ENCODE results near the gene MROH7. TPM values are rescaled to one million over a fixed set of nuclear protein-coding genes. Genes with fewer than 3 reads are reported as not detected.

MROH7 gene
- total and polyA plus RNA-seq, 9 of the 15 experiments (the other 6 are each of a cell fraction or from before 2014, with no cell fraction given): not detected

DNA sequence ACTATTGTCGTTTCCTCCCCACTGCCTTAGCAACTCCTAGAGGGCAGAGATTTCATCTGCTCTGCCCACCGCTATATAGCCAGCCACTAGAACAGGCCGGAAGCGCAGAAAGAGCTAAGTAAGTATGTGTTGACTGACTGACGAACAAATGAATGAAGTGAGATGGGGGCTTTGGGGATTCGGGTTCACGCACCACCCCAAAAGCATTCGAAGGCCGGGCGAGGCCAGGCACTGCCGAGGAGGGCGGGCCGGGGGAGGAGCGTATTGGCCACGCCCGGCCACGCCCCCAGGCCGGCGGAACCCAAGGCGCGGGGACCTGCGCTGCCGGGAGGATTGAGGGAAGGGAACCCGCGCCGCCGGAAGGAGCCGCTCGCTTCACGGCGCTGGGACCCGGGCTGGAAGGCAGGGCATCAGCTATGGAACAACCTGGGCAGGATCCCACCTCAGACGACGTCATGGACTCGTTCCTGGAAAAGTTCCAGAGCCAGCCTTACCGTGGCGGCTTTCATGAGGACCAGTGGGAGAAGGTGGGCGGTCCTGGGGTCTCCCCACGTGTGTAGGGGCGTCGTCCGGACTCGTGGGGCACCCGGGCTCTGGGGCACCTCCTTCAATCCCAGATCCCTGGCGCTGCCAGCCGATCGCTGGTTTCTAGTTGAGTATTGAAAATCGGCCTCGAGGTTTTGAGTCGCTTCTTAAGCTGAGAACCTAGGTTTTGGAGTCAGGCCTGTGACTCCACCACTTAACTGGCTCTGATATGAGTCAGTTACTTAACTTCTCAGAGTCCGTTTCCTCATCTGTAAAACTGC, 74.1 kb downstream of the MROH7 start, which contains the start of gene TTC4 (continued):
- TF ChIP-seq, protein P1, sequence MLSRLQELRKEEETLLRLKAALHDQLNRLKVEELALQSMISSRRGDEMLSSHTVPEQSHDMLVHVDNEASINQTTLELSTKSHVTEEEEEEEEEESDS (CRISPR knock-in tag; IDR thresholded peaks at IDR 0.05): no peak
- TF ChIP-seq OTX1 (CRISPR knock-in tag; IDR thresholded peaks at IDR 0.05) (peak; percentile 64; the same call in 1 of the 2 replicates), TCF7 (IDR thresholded peaks at IDR 0.05; ENCODE audit: borderline replicate concordance) (peak; percentile 46; the same call in 1 of the 2 replicates), KDM4B (IDR thresholded peaks at IDR 0.05; ENCODE audit: borderline replicate concordance in 2 of 2, low read depth in 1 of 2) (peak in 1 of 2 experiments; percentile 98; a peak in 2 of 4 replicates), CEBPG (CRISPR knock-in tag; IDR thresholded peaks at IDR 0.05) (no peak), CEBPG (tag; conservative IDR thresholded peaks at IDR 0.05 in 1 of 2, IDR thresholded peaks at IDR 0.05 in 1 of 2) (no peak), HDGF (IDR thresholded peaks at IDR 0.05) (no peak), MYBL2 (IDR thresholded peaks at IDR 0.05; ENCODE audit: low read depth) (no peak), MYBL2 (CRISPR knock-in tag; IDR thresholded peaks at IDR 0.05; ENCODE audit: borderline replicate concordance) (no peak), NR4A1 (CRISPR knock-in tag; IDR thresholded peaks at IDR 0.05) (no peak), NR4A1 (tag; IDR thresholded peaks at IDR 0.05) (no peak), GATAD2A (IDR thresholded peaks at IDR 0.05) (no peak), SMAD2 (IDR thresholded peaks at IDR 0.05; ENCODE audit: low read depth, low read length) (no peak), SAFB2 (IDR thresholded peaks at IDR 0.05; ENCODE audit: borderline replicate concordance, low read depth, low read length, severe bottlenecking) (no peak), SIN3A (IDR thresholded peaks at IDR 0.05; ENCODE audit: borderline replicate concordance in 2 of 2, control insufficient read depth in 1 of 2, low read depth in 2 of 2, low read length in 2 of 2) (peak; percentile 83 to 93), PYGO2 (tag; IDR thresholded peaks at IDR 0.05) (no peak), POLR2G (IDR thresholded peaks at IDR 0.05; ENCODE audit: low read depth, low read length) (peak; percentile 94), ZNF507 (tag; conservative IDR thresholded peaks at IDR 0.05) (no peak), PHF20 (IDR thresholded peaks at IDR 0.05; ENCODE audit: partially characterized antibody) (peak; percentile 98), SREBF1 (IDR thresholded peaks at IDR 0.05; ENCODE audit: borderline replicate concordance, low read depth, low read length) (peak; percentile 64; the same call in 1 of the 2 replicates), ERF (CRISPR knock-in tag; IDR thresholded peaks at IDR 0.05) (0 out of 2 replicates have a peak, but pooled peaks have one; percentile 58)
- TF ChIP-seq, protein P2, sequence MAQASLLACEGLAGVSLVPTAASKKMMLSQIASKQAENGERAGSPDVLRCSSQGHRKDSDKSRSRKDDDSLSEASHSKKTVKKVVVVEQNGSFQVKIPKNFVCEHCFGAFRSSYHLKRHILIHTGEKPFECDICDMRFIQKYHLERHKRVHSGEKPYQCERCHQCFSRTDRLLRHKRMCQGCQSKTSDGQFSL (CRISPR knock-in tag; IDR thresholded peaks at IDR 0.05): no peak
- TF ChIP-seq, protein P2 (tag; IDR thresholded peaks at IDR 0.05): no peak
- TF ChIP-seq, protein P3, sequence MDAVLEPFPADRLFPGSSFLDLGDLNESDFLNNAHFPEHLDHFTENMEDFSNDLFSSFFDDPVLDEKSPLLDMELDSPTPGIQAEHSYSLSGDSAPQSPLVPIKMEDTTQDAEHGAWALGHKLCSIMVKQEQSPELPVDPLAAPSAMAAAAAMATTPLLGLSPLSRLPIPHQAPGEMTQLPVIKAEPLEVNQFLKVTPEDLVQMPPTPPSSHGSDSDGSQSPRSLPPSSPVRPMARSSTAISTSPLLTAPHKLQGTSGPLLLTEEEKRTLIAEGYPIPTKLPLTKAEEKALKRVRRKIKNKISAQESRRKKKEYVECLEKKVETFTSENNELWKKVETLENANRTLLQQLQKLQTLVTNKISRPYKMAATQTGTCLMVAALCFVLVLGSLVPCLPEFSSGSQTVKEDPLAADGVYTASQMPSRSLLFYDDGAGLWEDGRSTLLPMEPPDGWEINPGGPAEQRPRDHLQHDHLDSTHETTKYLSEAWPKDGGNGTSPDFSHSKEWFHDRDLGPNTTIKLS (IDR thresholded peaks at IDR 0.05; ENCODE audit: borderline replicate concordance, low read depth): peak; percentile 60
- TF ChIP-seq, protein P4, sequence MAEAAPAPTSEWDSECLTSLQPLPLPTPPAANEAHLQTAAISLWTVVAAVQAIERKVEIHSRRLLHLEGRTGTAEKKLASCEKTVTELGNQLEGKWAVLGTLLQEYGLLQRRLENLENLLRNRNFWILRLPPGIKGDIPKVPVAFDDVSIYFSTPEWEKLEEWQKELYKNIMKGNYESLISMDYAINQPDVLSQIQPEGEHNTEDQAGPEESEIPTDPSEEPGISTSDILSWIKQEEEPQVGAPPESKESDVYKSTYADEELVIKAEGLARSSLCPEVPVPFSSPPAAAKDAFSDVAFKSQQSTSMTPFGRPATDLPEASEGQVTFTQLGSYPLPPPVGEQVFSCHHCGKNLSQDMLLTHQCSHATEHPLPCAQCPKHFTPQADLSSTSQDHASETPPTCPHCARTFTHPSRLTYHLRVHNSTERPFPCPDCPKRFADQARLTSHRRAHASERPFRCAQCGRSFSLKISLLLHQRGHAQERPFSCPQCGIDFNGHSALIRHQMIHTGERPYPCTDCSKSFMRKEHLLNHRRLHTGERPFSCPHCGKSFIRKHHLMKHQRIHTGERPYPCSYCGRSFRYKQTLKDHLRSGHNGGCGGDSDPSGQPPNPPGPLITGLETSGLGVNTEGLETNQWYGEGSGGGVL (CRISPR knock-in tag; IDR thresholded peaks at IDR 0.05): no peak
